Loucy (cell line): ENCODE data around the gene SEMA6B.

ENCODE experiments used
- H2AFZ ChIP-seq: fragments of 200-600 bp; sonication (generic); 2 replicates; pipeline ENCODE4 v1.6.0; 2016; ENCODE audit warnings: antibody characterized with exemption, mild to moderate bottlenecking, low read length, moderate library complexity
- H3F3A ChIP-seq: fragments of 200-600 bp; 2 replicates; pipeline ENCODE4 v1.6.0; 2016; ENCODE audit warnings: antibody characterized with exemption, low read depth, mild to moderate bottlenecking
- H3K27me3 ChIP-seq: fragments of 200-600 bp; sonication (generic); 2 replicates; pipeline ENCODE4 v1.6.1; 2014; ENCODE audit warnings: low read length, mild to moderate bottlenecking; ENCODE audit not compliant: insufficient read depth, poor library complexity, severe bottlenecking
- H3K36me3 ChIP-seq: fragments of 200-600 bp; sonication (generic); 2 replicates; pipeline ENCODE4 v1.6.1; 2016; ENCODE audit warnings: low read length; ENCODE audit not compliant: insufficient read depth
- H3K4me1 ChIP-seq: fragments of 200-600 bp; sonication (generic); 2 replicates; pipeline ENCODE4 v1.5.1; 2014; ENCODE audit warnings: low read length, mild to moderate bottlenecking; ENCODE audit not compliant: insufficient read depth, poor library complexity, severe bottlenecking
- H3K4me2 ChIP-seq: fragments of 200-600 bp; sonication (generic); 2 replicates; pipeline ENCODE4 v1.6.0; 2014; ENCODE audit warnings: antibody characterized with exemption, low read length, low read depth, mild to moderate bottlenecking; ENCODE audit not compliant: poor library complexity, severe bottlenecking
- H3K4me3 ChIP-seq: fragments of 200-600 bp; sonication (generic); 2 replicates; pipeline ENCODE4 v1.5.1; 2014; ENCODE audit warnings: low read length, mild to moderate bottlenecking, mixed read lengths; ENCODE audit not compliant: poor library complexity, severe bottlenecking
- H3K79me2 ChIP-seq: fragments of 200-600 bp; sonication (generic); 2 replicates; pipeline ENCODE4 v1.6.1; 2014; ENCODE audit warnings: low read length; ENCODE audit not compliant: insufficient read depth
- H3K9ac ChIP-seq: fragments of 200-600 bp; sonication (generic); 2 replicates; pipeline ENCODE4 v1.6.0; 2014; ENCODE audit warnings: mild to moderate bottlenecking, low read depth, low read length, moderate library complexity; ENCODE audit not compliant: poor library complexity, severe bottlenecking
- H3K9me2 ChIP-seq: fragments of 200-600 bp; sonication (generic); replicated peaks from 2 replicates; pipeline ENCODE4 v1.6.1; 2016; ENCODE audit warnings: low read depth, low read length, mixed read lengths
- H3K9me3 ChIP-seq: fragments of 200-600 bp; sonication (generic); 2 replicates; pipeline ENCODE4 v1.6.1; 2014; ENCODE audit warnings: mild to moderate bottlenecking, antibody characterized with exemption, low read length, low read depth; ENCODE audit not compliant: insufficient read depth
- H4K20me1 ChIP-seq: fragments of 200-600 bp; sonication (generic); 2 replicates; pipeline ENCODE4 v1.6.0; 2014; ENCODE audit warnings: antibody characterized with exemption, low read length, mild to moderate bottlenecking; ENCODE audit not compliant: insufficient read depth, poor library complexity, severe bottlenecking
- EZH2phosphoT487 ChIP-seq: fragments of 200-600 bp; IDR thresholded peaks from 2 replicates; pipeline ENCODE4 v1.6.1; 2018; ENCODE audit warnings: antibody characterized with exemption, mild to moderate bottlenecking, moderate library complexity, borderline replicate concordance
- TF ChIP-seq, protein P1 (sequence below): fragments of 200-600 bp; sonication (generic); conservative IDR thresholded peaks from 2 replicates; pipeline ENCODE4 v1.5.1; 2014; ENCODE audit warnings: mild to moderate bottlenecking, antibody characterized with exemption, low read length

Gene SEMA6B

DNA sequence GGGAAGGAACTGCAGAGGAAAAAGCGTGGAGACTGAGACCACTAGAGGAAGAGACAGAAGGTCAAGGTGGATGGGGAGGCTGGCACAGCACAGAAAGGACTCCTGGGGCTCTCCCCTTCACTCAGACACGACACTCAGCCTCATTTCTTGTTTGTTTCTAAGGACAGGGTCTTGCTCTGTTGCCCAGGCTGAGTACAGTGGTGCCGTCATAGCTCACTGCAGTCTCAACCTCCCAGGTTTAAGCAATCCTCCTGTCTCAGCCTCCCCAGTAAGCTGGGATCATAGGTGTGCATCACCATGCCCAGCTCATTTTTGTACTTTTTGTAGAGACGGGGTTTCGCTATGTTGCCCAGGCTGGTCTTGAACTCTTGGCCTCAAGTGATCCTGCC is 11.4 kb upstream of the SEMA6B start:
- H4K20me1 ChIP-seq = no peaks in the 10 kb centered on the region
- no peak overlapping the region for H3K9ac ChIP-seq
- H2AFZ ChIP-seq = no peak overlapping the region
- H3K9me2 ChIP-seq = no peaks in the 10 kb centered on the region
- H3K4me1 ChIP-seq = peaks cover 4% of the 10 kb centered on the region
- H3F3A ChIP-seq = no peaks in the 10 kb centered on the region
- no peak for TF ChIP-seq EZH2phosphoT487
- TF ChIP-seq, protein P1, sequence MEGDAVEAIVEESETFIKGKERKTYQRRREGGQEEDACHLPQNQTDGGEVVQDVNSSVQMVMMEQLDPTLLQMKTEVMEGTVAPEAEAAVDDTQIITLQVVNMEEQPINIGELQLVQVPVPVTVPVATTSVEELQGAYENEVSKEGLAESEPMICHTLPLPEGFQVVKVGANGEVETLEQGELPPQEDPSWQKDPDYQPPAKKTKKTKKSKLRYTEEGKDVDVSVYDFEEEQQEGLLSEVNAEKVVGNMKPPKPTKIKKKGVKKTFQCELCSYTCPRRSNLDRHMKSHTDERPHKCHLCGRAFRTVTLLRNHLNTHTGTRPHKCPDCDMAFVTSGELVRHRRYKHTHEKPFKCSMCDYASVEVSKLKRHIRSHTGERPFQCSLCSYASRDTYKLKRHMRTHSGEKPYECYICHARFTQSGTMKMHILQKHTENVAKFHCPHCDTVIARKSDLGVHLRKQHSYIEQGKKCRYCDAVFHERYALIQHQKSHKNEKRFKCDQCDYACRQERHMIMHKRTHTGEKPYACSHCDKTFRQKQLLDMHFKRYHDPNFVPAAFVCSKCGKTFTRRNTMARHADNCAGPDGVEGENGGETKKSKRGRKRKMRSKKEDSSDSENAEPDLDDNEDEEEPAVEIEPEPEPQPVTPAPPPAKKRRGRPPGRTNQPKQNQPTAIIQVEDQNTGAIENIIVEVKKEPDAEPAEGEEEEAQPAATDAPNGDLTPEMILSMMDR = no peak
- H3K4me3 ChIP-seq = no peak overlapping the region
- no peak overlapping the region for H3K4me2 ChIP-seq
- H3K27me3 ChIP-seq = no peaks in the 10 kb centered on the region
- H3K36me3 ChIP-seq = no peaks in the 10 kb centered on the region
- no peaks in the 10 kb centered on the region for H3K9me3 ChIP-seq
- no peaks in the 10 kb centered on the region for H3K79me2 ChIP-seq

DNA sequence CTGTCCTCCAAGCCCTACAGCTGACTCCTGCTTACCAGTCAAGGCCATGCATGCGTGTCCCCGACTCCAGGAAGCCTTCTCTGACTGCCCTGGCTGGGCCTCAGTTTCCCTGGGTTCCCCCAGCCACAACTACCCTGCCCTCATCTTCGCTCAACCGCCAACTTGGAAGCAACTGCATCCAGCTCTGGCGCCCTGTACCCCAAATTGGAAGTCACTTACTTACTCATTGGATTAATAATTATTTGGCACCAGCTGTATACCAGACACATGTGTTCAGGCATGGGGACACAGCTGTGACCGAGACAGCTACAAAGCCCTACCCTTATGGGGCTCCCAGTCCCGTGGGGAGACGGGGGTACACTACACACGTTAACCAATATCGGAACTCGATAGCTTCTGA is 10.9 kb upstream of the SEMA6B start:
- Histone ChIP-seq H3K36me3 (no peaks in the 10 kb centered on the region), H3K4me2 (no peak overlapping the region), H3K9ac (no peak overlapping the region), H3K9me3 (no peaks in the 10 kb centered on the region), H3K4me3 (no peak overlapping the region), H4K20me1 (no peaks in the 10 kb centered on the region), H3F3A (no peaks in the 10 kb centered on the region), H3K9me2 (no peaks in the 10 kb centered on the region), H3K27me3 (no peaks in the 10 kb centered on the region), H3K79me2 (no peaks in the 10 kb centered on the region), H2AFZ (no peak overlapping the region), H3K4me1 (peaks cover 3% of the 10 kb centered on the region)
- no peak for TF ChIP-seq EZH2phosphoT487
- TF ChIP-seq, protein P1 = no peak

DNA sequence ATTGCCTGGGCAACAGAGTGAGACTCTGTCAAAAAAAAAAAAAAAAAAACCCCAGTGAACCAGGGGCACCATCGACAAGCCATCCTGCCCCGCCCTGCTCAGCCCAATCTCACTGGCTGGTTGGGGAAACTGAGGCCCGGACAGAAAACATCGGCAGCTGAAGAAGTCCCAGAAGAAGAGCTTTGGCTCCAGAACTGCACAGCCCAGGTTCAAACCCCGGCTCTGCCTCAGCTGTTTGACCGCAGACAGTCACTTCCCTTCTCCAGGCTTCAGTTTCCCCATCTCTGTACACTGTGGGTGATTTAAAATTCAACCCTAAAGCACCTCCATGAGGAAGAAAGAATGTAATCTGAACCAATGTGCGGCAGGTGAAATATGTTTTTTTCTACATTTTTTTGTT is 9.4 kb upstream of the SEMA6B start:
- Histone ChIP-seq H3F3A (no peaks in the 10 kb centered on the region), H3K4me3 (no peak overlapping the region), H3K4me2 (no peak overlapping the region), H3K9me3 (no peaks in the 10 kb centered on the region), H3K9me2 (no peaks in the 10 kb centered on the region), H2AFZ (no peak overlapping the region), H3K27me3 (no peaks in the 10 kb centered on the region), H4K20me1 (no peaks in the 10 kb centered on the region), H3K4me1 (no peaks in the 10 kb centered on the region), H3K9ac (no peak overlapping the region), H3K36me3 (no peaks in the 10 kb centered on the region), H3K79me2 (no peaks in the 10 kb centered on the region)
- TF ChIP-seq, protein P1 = no peak
- no peak for TF ChIP-seq EZH2phosphoT487
